ENCODE data around the gene TLCD3A.

GRCh38 chr17:787641-788221 is 55.3 kb downstream of the TLCD3A start:
- TF ChIP-seq, protein P1, sequence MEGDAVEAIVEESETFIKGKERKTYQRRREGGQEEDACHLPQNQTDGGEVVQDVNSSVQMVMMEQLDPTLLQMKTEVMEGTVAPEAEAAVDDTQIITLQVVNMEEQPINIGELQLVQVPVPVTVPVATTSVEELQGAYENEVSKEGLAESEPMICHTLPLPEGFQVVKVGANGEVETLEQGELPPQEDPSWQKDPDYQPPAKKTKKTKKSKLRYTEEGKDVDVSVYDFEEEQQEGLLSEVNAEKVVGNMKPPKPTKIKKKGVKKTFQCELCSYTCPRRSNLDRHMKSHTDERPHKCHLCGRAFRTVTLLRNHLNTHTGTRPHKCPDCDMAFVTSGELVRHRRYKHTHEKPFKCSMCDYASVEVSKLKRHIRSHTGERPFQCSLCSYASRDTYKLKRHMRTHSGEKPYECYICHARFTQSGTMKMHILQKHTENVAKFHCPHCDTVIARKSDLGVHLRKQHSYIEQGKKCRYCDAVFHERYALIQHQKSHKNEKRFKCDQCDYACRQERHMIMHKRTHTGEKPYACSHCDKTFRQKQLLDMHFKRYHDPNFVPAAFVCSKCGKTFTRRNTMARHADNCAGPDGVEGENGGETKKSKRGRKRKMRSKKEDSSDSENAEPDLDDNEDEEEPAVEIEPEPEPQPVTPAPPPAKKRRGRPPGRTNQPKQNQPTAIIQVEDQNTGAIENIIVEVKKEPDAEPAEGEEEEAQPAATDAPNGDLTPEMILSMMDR (conservative IDR thresholded peaks at IDR 0.05; ENCODE audit: low read length), result no peak
- no peak for TF ChIP-seq EZH2phosphoT487 (IDR thresholded peaks at IDR 0.05; ENCODE audit: borderline replicate concordance, low read depth, low read length)
